ENCODE measurements around the gene KCNIP1. TPM values are rescaled to one million over a fixed set of nuclear protein-coding genes. Genes with fewer than 3 reads are reported as not detected.
A peak's percentile ranks its signal among the peaks of the same experiment; 100 is the strongest.

Gene KCNIP1
- total RNA-seq, 1 donor from 2014 or later, result 2.3 TPM

DNA sequence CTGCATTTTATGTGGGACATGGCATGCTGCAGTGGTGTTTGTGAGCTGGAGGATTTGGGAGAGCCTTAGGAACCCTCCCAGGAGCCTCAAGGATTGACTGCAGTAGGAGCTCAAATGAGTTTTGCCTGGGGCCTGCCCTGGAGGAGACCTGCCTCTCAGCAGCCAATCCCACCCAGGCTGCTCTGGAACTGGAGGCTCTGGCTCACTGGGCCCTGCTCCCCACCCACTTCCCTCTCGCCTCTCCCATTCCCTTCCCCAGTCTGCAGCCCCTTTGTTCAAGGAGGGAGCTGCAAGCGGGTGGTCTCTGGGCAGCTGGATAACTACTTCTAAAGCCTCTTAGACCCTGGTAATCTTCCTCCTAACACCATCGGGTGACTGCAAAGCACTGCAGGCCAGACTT, 24.2 kb downstream of the KCNIP1 start:
- H3K36me3 Mint-ChIP-seq, result no peaks in the 10 kb centered on the region
- peaks cover 6% of the 10 kb centered on the region for H3K4me1 Mint-ChIP-seq
- peaks cover 73% of the 10 kb centered on the region for H3K27me3 Mint-ChIP-seq (ENCODE audit: low read depth)
- TF ChIP-seq CTCF (IDR thresholded peaks at IDR 0.05; ENCODE audit: unreplicated experiment), result no peak
- DNase-seq (ENCODE audit: low spot score in 2 of 2, unreplicated experiment in 2 of 2), result no peak
- no peak overlapping the region for H3K27ac Mint-ChIP-seq
- H3K9me3 Mint-ChIP-seq, result no peaks in the 10 kb centered on the region
- H3K4me3 Mint-ChIP-seq, result no peak overlapping the region

GRCh38 chr5:170528976-170529375, 25.2 kb downstream of the KCNIP1 start:
- H3K4me3 Mint-ChIP-seq, result no peak overlapping the region
- H3K27me3 Mint-ChIP-seq (ENCODE audit: low read depth), result peaks cover 75% of the 10 kb centered on the region
- DNase-seq (ENCODE audit: low spot score in 2 of 2, unreplicated experiment in 2 of 2), result no peak
- H3K36me3 Mint-ChIP-seq, result no peaks in the 10 kb centered on the region
- H3K9me3 Mint-ChIP-seq, result no peaks in the 10 kb centered on the region
- no peak overlapping the region for H3K27ac Mint-ChIP-seq
- peaks cover 3% of the 10 kb centered on the region for H3K4me1 Mint-ChIP-seq
- no peak for TF ChIP-seq CTCF (IDR thresholded peaks at IDR 0.05; ENCODE audit: unreplicated experiment)

DNA sequence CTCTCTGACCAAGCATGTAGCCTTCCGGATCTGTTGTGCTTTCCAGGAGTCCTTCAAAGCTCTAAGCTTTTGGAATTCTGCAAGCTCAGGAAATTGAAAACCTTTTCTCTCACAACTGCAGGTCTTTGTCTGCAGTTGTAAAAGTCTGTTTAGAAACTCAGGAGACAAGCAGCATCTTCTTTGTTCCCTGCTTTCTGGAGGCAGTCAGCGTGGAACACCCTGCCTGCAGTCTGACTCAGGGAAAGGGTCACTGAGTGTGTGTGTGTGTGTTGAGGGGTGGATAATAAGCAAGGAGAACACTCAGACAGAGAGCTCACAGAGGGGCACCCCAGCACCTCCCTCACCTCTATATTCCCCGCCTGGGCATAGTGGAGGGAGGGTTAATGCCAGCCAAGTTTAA, 29.1 kb downstream of the KCNIP1 start:
- TF ChIP-seq CTCF (IDR thresholded peaks at IDR 0.05; ENCODE audit: unreplicated experiment), result no peak
- H3K4me1 Mint-ChIP-seq, result peaks cover 13% of the 10 kb centered on the region
- H3K4me3 Mint-ChIP-seq, result no peak overlapping the region
- no peak for DNase-seq (ENCODE audit: low spot score in 2 of 2, unreplicated experiment in 2 of 2)
- peak overlapping the region; percentile 32 for H3K27ac Mint-ChIP-seq
- peaks cover 84% of the 10 kb centered on the region for H3K27me3 Mint-ChIP-seq (ENCODE audit: low read depth)
- no peaks in the 10 kb centered on the region for H3K9me3 Mint-ChIP-seq
- no peaks in the 10 kb centered on the region for H3K36me3 Mint-ChIP-seq

- DNase-seq (ENCODE audit: low spot score in 2 of 2, unreplicated experiment in 2 of 2), result no peak
- TF ChIP-seq CTCF (IDR thresholded peaks at IDR 0.05; ENCODE audit: unreplicated experiment), result no peak
- no peak overlapping the region for H3K27ac Mint-ChIP-seq
- H3K4me1 Mint-ChIP-seq, result peaks cover 10% of the 10 kb centered on the region
- H3K9me3 Mint-ChIP-seq, result no peaks in the 10 kb centered on the region
- no peak overlapping the region for H3K4me3 Mint-ChIP-seq
- no peaks in the 10 kb centered on the region for H3K36me3 Mint-ChIP-seq
- peaks cover 82% of the 10 kb centered on the region for H3K27me3 Mint-ChIP-seq (ENCODE audit: low read depth)
These were observed 29.6 kb downstream of the KCNIP1 start for GRCh38 chr5:170533383-170533782.

DNA sequence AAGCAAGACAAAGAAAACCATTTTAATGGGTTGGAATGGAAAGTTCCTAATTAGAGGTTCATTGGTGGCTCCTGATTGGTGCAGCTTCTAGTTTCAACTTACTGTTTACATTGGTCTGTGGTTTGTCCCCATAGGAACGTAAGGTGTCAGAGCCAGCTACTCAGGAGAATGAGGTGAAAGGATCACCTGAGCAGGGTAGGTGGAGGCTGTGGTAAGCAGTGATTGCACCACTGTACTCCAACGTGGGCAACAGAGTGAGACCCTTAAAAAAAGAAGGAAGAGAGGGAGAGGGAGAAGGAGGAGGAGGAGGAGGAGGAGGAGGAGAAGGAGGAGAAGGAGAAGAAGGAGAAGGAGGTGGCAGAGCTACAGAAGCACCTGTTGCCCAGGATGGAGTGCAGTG, 30.4 kb downstream of the KCNIP1 start:
- H3K36me3 Mint-ChIP-seq, result no peaks in the 10 kb centered on the region
- peaks cover 10% of the 10 kb centered on the region for H3K4me1 Mint-ChIP-seq
- peaks cover 81% of the 10 kb centered on the region for H3K27me3 Mint-ChIP-seq (ENCODE audit: low read depth)
- no peak for TF ChIP-seq CTCF (IDR thresholded peaks at IDR 0.05; ENCODE audit: unreplicated experiment)
- H3K9me3 Mint-ChIP-seq, result no peaks in the 10 kb centered on the region
- H3K27ac Mint-ChIP-seq, result no peak overlapping the region
- H3K4me3 Mint-ChIP-seq, result no peak overlapping the region
- DNase-seq (ENCODE audit: low spot score in 2 of 2, unreplicated experiment in 2 of 2), result no peak

GRCh38 chr5:170534941-170535340, 31.1 kb downstream of the KCNIP1 start:
- peaks cover 10% of the 10 kb centered on the region for H3K4me1 Mint-ChIP-seq

More at GRCh38 chr5:170534941-170535340, 31.1 kb downstream of the KCNIP1 start:
- Mint-ChIP-seq H3K9me3 (no peaks in the 10 kb centered on the region), H3K27me3 (ENCODE audit: low read depth) (peaks cover 79% of the 10 kb centered on the region), H3K27ac (no peak overlapping the region), H3K4me3 (no peak overlapping the region), H3K36me3 (no peaks in the 10 kb centered on the region)
- no peak for DNase-seq (ENCODE audit: low spot score in 2 of 2, unreplicated experiment in 2 of 2)
- no peak for TF ChIP-seq CTCF (IDR thresholded peaks at IDR 0.05; ENCODE audit: unreplicated experiment)

Data from mesothelial cell of epicardium (in vitro differentiated cells).